Measurements from ENCODE around the gene MRGPRF. TPM values are rescaled to one million over a fixed set of nuclear protein-coding genes. Genes with fewer than 3 reads are reported as not detected.
"Not testable (repeated sequence)": the region's sequence is repeated elsewhere in the genome, so short reads cannot be mapped to it uniquely, and the experiment has no call there.

MRGPRF gene
- total RNA-seq, 3 donors from 2014 or later, result 0.10 to 0.18 TPM; not detected in 1

DNA sequence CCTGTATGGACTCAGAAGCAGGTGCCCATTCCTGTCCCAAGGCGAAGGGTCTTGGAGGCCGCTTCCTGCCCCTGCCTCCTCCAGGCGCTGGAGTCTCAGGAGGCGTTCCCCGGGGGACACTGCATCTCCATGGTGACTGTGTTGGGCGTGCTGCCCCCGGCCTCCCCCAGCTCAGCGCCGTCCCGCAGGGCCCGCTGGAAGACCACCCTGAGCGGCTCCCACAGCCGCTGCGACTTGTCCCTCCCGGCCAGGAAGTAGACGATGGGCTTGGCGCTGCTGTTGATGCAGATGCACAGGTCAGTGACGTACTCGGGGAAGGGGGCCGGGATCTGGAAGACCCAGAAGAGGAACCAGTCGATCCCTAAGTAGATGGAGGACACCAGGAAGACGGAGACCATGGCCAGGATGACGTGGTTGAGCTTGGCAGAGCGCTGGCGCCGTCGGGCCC, 7.8 kb downstream of the MRGPRF start:
- H3K36me3 Mint-ChIP-seq (ENCODE audit: insufficient read depth), result no peaks in the 10 kb centered on the region
- H3K9me3 Mint-ChIP-seq, result no peaks in the 10 kb centered on the region
- peaks cover 20% of the 10 kb centered on the region for H3K27me3 Mint-ChIP-seq (ENCODE audit: low read depth)
- ATAC-seq (no peak), DNase-seq (no peak)
- H3K4me3 Mint-ChIP-seq, result no peak overlapping the region
- no peaks in the 10 kb centered on the region for H3K4me1 Mint-ChIP-seq (ENCODE audit: low read depth)

GRCh38 chr11:69004411-69005182, 8.4 kb downstream of the MRGPRF start:
- DNase-seq, result no peak

GRCh38 chr11:69003866-69004367, 9.1 kb downstream of the MRGPRF start:
- no peaks in the 10 kb centered on the region for H3K36me3 Mint-ChIP-seq (ENCODE audit: insufficient read depth)

More at GRCh38 chr11:69004411-69005182, 8.4 kb downstream of the MRGPRF start:
- peaks cover 15% of the 10 kb centered on the region for H3K27me3 Mint-ChIP-seq (ENCODE audit: low read depth)
- H3K4me3 Mint-ChIP-seq, result no peak overlapping the region
- H3K9me3 Mint-ChIP-seq, result no peaks in the 10 kb centered on the region
- H3K36me3 Mint-ChIP-seq (ENCODE audit: insufficient read depth), result no peaks in the 10 kb centered on the region
- no peak for ATAC-seq
- no peaks in the 10 kb centered on the region for H3K4me1 Mint-ChIP-seq (ENCODE audit: low read depth)

DNA sequence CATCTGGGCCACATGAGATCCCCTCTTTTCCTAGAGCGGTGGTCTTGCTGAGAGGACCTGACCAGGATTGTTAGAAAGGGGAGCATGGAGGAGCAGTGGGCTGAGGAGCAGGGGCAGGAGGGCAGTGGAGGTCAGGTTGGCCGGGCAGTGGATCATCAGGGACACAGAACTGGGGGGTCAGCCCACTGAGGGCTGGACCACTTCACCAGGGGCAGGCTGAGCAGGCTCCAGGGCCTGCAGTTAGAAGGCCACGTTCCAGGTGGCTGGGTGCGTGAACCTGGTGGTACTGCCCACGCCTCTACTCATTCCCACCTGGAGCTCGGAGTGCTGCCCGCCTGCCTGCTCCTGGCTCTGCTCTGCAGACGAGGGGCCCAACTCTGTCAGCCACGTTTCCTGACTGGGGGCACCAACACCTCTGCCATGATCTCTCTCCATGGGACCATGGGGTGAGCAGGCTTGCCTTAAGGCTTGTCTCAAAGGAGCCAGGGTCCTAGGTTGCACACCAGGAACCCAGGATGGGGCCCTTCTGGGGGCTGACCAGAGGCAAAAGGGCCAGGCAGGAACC, 9.7 kb downstream of the MRGPRF start:
- H3K4me1 Mint-ChIP-seq (ENCODE audit: low read depth), result peaks cover 3% of the 10 kb centered on the region
- DNase-seq (no peak), ATAC-seq (no peak)
- H3K4me3 Mint-ChIP-seq, result no peak overlapping the region
- no peaks in the 10 kb centered on the region for H3K36me3 Mint-ChIP-seq (ENCODE audit: insufficient read depth)
- H3K9me3 Mint-ChIP-seq, result no peaks in the 10 kb centered on the region
- peaks cover 15% of the 10 kb centered on the region for H3K27me3 Mint-ChIP-seq (ENCODE audit: low read depth)

More at GRCh38 chr11:69003866-69004367, 9.1 kb downstream of the MRGPRF start:
- Mint-ChIP-seq H3K4me1 (ENCODE audit: low read depth) (peaks cover 2% of the 10 kb centered on the region), H3K4me3 (no peak overlapping the region), H3K27me3 (ENCODE audit: low read depth) (peaks cover 16% of the 10 kb centered on the region), H3K9me3 (no peaks in the 10 kb centered on the region)
- ATAC-seq (no peak), DNase-seq (no peak)

DNA sequence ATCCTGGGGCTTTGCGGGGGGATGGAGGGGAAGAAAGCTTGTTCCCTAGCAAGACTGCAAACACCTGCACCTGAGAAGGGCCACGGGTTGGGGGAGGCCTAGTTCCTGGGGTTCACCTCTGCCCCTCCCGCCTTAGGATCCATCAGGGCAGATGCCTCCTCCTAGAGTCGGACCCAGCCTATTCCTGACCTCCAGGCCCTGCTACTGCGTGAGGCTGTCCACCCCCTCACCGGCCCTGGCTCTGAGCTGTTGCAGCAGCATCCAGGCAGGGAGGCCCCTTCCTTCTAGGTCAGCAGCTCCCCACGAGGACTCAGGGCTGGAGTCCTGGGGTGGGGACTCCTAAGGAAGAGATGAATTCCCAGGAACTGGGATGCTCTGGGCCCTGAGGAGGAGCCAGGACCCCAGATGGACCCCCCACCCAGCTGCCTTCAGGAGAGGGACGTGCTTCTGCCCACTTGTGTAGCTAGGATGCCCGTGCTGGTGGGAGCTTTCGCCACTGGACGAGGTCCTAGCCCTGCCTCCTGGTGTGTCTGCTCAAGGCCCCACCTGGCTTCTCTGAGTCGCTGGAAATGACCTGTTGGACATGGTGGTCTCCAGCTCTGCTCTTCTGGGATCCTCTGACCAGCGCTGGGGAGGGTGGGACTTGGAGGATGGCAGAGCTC, 10.3 kb downstream of the MRGPRF start:
- Mint-ChIP-seq H3K4me3 (no peak overlapping the region), H3K36me3 (ENCODE audit: insufficient read depth) (no peaks in the 10 kb centered on the region), H3K4me1 (ENCODE audit: low read depth) (peaks cover 3% of the 10 kb centered on the region), H3K9me3 (no peaks in the 10 kb centered on the region), H3K27me3 (ENCODE audit: low read depth) (peaks cover 16% of the 10 kb centered on the region)
- ATAC-seq, result no peak
- DNase-seq, result no peak

- H3K27me3 Mint-ChIP-seq (ENCODE audit: low read depth), result peaks cover 16% of the 10 kb centered on the region
- no peak overlapping the region for H3K4me3 Mint-ChIP-seq
- H3K36me3 Mint-ChIP-seq (ENCODE audit: insufficient read depth), result no peaks in the 10 kb centered on the region
- no peak for DNase-seq
- no peak for ATAC-seq
- H3K9me3 Mint-ChIP-seq, result no peaks in the 10 kb centered on the region
- H3K4me1 Mint-ChIP-seq (ENCODE audit: low read depth), result peaks cover 3% of the 10 kb centered on the region
These were observed 10.9 kb downstream of the MRGPRF start for GRCh38 chr11:69002110-69002569.

- ATAC-seq, result no peak
- Mint-ChIP-seq H3K9me3 (no peaks in the 10 kb centered on the region), H3K4me1 (ENCODE audit: low read depth) (peaks cover 3% of the 10 kb centered on the region), H3K4me3 (no peak overlapping the region), H3K27me3 (ENCODE audit: low read depth) (peaks cover 16% of the 10 kb centered on the region), H3K36me3 (ENCODE audit: insufficient read depth) (no peaks in the 10 kb centered on the region)
- no peak for DNase-seq
These were observed 11.6 kb downstream of the MRGPRF start for GRCh38 chr11:69001243-69002081.

- ATAC-seq (no peak), DNase-seq (no peak)
- Mint-ChIP-seq H3K27me3 (ENCODE audit: low read depth) (peaks cover 14% of the 10 kb centered on the region), H3K9me3 (no peaks in the 10 kb centered on the region), H3K36me3 (ENCODE audit: insufficient read depth) (no peaks in the 10 kb centered on the region), H3K4me1 (ENCODE audit: low read depth) (peaks cover 3% of the 10 kb centered on the region), H3K4me3 (no peak overlapping the region)
These were observed 12.2 kb downstream of the MRGPRF start for GRCh38 chr11:69000831-69001242.

DNA sequence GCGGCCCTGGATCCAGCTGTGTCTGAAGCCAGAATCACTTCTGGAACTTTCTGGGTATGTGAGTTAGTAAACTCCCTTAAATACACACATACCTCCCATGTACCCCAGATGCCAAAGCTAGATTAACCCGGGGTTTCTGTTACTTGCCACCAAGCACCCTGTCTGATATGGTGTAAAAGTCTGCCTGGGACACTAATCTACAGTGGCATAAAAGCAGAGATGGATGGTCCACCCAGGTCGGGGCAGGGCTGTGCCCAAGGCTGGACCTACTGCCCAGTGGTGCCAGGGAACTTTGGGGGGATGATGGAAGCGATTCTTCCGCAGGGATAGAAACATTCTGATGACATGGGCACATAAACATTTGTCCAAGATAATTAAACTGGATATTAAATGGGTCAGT, 12.7 kb downstream of the MRGPRF start:
- Mint-ChIP-seq H3K4me1 (ENCODE audit: low read depth) (peaks cover 3% of the 10 kb centered on the region), H3K4me3 (no peak overlapping the region), H3K36me3 (ENCODE audit: insufficient read depth) (no peaks in the 10 kb centered on the region), H3K9me3 (no peaks in the 10 kb centered on the region), H3K27me3 (ENCODE audit: low read depth) (peaks cover 11% of the 10 kb centered on the region)
- DNase-seq (no peak), ATAC-seq (no peak)

GRCh38 chr11:68999748-69000355, 13.2 kb downstream of the MRGPRF start:
- not testable (repeated sequence) for H3K4me1 Mint-ChIP-seq (ENCODE audit: low read depth); DNase-seq; H3K27me3 Mint-ChIP-seq (ENCODE audit: low read depth); H3K36me3 Mint-ChIP-seq (ENCODE audit: insufficient read depth); ATAC-seq; H3K9me3 Mint-ChIP-seq; H3K4me3 Mint-ChIP-seq

- Mint-ChIP-seq H3K4me3 (no peak overlapping the region), H3K36me3 (ENCODE audit: insufficient read depth) (no peaks in the 10 kb centered on the region), H3K27me3 (ENCODE audit: low read depth) (peaks cover 14% of the 10 kb centered on the region), H3K4me1 (ENCODE audit: low read depth) (peaks cover 3% of the 10 kb centered on the region), H3K9me3 (no peaks in the 10 kb centered on the region)
- DNase-seq, result no peak
- no peak for ATAC-seq
These were observed 13.8 kb downstream of the MRGPRF start for GRCh38 chr11:68999093-68999747.

GRCh38 chr11:68998390-68998911, 14.6 kb downstream of the MRGPRF start:
- no peak for ATAC-seq
- H3K9me3 Mint-ChIP-seq, result no peaks in the 10 kb centered on the region
- no peak overlapping the region for H3K4me3 Mint-ChIP-seq
- H3K36me3 Mint-ChIP-seq (ENCODE audit: insufficient read depth), result no peaks in the 10 kb centered on the region
- peaks cover 3% of the 10 kb centered on the region for H3K4me1 Mint-ChIP-seq (ENCODE audit: low read depth)
- no peak for DNase-seq
- peaks cover 16% of the 10 kb centered on the region for H3K27me3 Mint-ChIP-seq (ENCODE audit: low read depth)

DNA sequence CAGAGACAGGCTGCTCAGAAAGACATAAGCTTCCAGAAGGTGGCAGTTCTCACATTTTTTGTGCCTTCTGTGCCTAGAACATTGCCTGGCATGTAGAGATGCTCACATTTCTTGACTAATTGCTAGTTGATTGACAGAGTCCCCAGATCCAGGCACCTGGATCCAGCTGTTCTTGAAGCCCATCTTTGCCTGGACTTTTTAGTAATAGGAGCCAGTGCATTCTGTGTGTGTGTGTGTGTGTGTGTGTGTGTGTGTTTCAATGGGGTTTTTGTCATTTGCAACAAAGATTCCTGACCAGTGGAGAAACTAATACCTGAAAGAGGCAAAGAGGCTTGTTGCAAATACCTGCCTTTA, 15.1 kb downstream of the MRGPRF start:
- no peak overlapping the region for H3K4me3 Mint-ChIP-seq
- H3K9me3 Mint-ChIP-seq, result no peaks in the 10 kb centered on the region
- ATAC-seq (no peak), DNase-seq (no peak)
- peaks cover 3% of the 10 kb centered on the region for H3K4me1 Mint-ChIP-seq (ENCODE audit: low read depth)
- peaks cover 21% of the 10 kb centered on the region for H3K27me3 Mint-ChIP-seq (ENCODE audit: low read depth)
- no peaks in the 10 kb centered on the region for H3K36me3 Mint-ChIP-seq (ENCODE audit: insufficient read depth)

Measured in activated T-cell treated with anti-CD3 and anti-CD28 coated beads, Interleukin-2, amount 50 U/mL, for 4 hours (primary cell).